Kidney epithelial cell (primary cell): ENCODE measurements around the gene DLG2. TPM values are rescaled to one million over a fixed set of nuclear protein-coding genes. Genes with fewer than 3 reads are reported as not detected.
A peak's percentile ranks its signal among the peaks of the same experiment; 100 is the strongest.

Experiments
- DNase-seq: peaks from one replicate; pipeline ENCODE4 v3.0.0-alpha.2; 2010; ENCODE audit warnings: low read depth
- H3K27me3 ChIP-seq: 2 replicates; pipeline ENCODE4 v1.6.0; 2011; ENCODE audit warnings: low read length; ENCODE audit not compliant: control insufficient read depth, insufficient read depth
- H3K36me3 ChIP-seq: 2 replicates; pipeline ENCODE4 v1.5.1; 2011; ENCODE audit warnings: low read length; ENCODE audit not compliant: control insufficient read depth, insufficient read depth
- H3K4me3 ChIP-seq: 2 replicates; pipeline ENCODE4 v1.5.1; 2011; ENCODE audit warnings: low read depth, mild to moderate bottlenecking, control low read depth, low read length
- CTCF ChIP-seq: IDR thresholded peaks from 2 replicates; pipeline ENCODE4 v1.5.1; 2011; ENCODE audit warnings: mild to moderate bottlenecking, moderate library complexity, low read length, control low read depth, inconsistent platforms; ENCODE audit not compliant: insufficient read depth, poor library complexity, severe bottlenecking
- total RNA-seq: library from RNA; depleted of rRNA; stranded (reverse); fragments of >200 nt; gene quantifications from 2 replicates; pipeline ENCODE4 v1.2.3, GENCODE V29; 2015

Gene DLG2
- total RNA-seq, 1 donor from 2014 or later, result 0.75 TPM

- peak; percentile 38 for TF ChIP-seq CTCF
- Histone ChIP-seq H3K36me3 (no peaks in the 10 kb centered on the region), H3K4me3 (no peak overlapping the region), H3K27me3 (no peaks in the 10 kb centered on the region)
- DNase-seq, result no peak
These were observed 826.3 kb downstream of the DLG2 start for GRCh38 chr11:84800755-84801346.

- no peak for DNase-seq
- TF ChIP-seq CTCF, result no peak
These were observed 828.0 kb downstream of the DLG2 start for GRCh38 chr11:84799112-84799511.

GRCh38 chr11:84795698-84796097 lies 831.4 kb downstream of the DLG2 start:
- no peak for DNase-seq
- no peaks in the 10 kb centered on the region for H3K27me3 ChIP-seq
- no peak overlapping the region for H3K4me3 ChIP-seq
- no peak for TF ChIP-seq CTCF
- no peaks in the 10 kb centered on the region for H3K36me3 ChIP-seq

More at GRCh38 chr11:84799112-84799511, 828.0 kb downstream of the DLG2 start:
- Histone ChIP-seq H3K4me3 (no peak overlapping the region), H3K36me3 (no peaks in the 10 kb centered on the region), H3K27me3 (no peaks in the 10 kb centered on the region)

- Histone ChIP-seq H3K36me3 (no peaks in the 10 kb centered on the region), H3K27me3 (no peaks in the 10 kb centered on the region), H3K4me3 (no peak overlapping the region)
- no peak for DNase-seq
- TF ChIP-seq CTCF, result no peak
These were observed 832.3 kb downstream of the DLG2 start for GRCh38 chr11:84794663-84795443.

- Histone ChIP-seq H3K4me3 (no peak overlapping the region), H3K36me3 (no peaks in the 10 kb centered on the region), H3K27me3 (no peaks in the 10 kb centered on the region)
- DNase-seq, result no peak
- no peak for TF ChIP-seq CTCF
These were observed 833.8 kb downstream of the DLG2 start for GRCh38 chr11:84793318-84793717.

GRCh38 chr11:84790849-84791427 lies 836.2 kb downstream of the DLG2 start:
- no peak for TF ChIP-seq CTCF
- H3K4me3 ChIP-seq, result no peak overlapping the region
- no peaks in the 10 kb centered on the region for H3K36me3 ChIP-seq
- H3K27me3 ChIP-seq, result no peaks in the 10 kb centered on the region
- DNase-seq, result no peak
